ENCODE results near the gene OR6B2.

- TF ChIP-seq CTCF (IDR thresholded peaks at IDR 0.05) (no peak), POLR2A (IDR thresholded peaks at IDR 0.05) (no peak)
These were observed 40.7 kb upstream of the OR6B2 start for GRCh38 chr2:240070907-240071306.
